NCI-H446 (cell line): ENCODE measurements around the gene PDE6C.

Source experiments
- DNase-seq, 2 experiments: peaks; one replicate each; lab custom pipeline; 2025; lab: John Stamatoyannopoulos, UW

PDE6C gene

GRCh38 chr10:93612311-93612710 lies at the start of gene PDE6C:
TSS of gene PDE6C (plus strand) at chr10:93612537. CDS start at chr10:93612726, 189 bp downstream.
- no peak for DNase-seq

GRCh38 chr10:93565446-93565845 lies 46.9 kb upstream of the PDE6C start:
- no peak for DNase-seq

GRCh38 chr10:93566435-93567276 lies 45.7 kb upstream of the PDE6C start, which contains the start of gene FFAR4:
TSS of gene FFAR4 (plus strand) at chr10:93566665. CDS start at chr10:93566721, 56 bp downstream.
- DNase-seq, result no peak

- no peak for DNase-seq
Observed at GRCh38 chr10:93567277-93568104, 44.8 kb upstream of the PDE6C start.

- no peak for DNase-seq
Observed at GRCh38 chr10:93568105-93568390, 44.3 kb upstream of the PDE6C start.

GRCh38 chr10:93570383-93570782 lies 42.0 kb upstream of the PDE6C start:
- DNase-seq, result no peak

GRCh38 chr10:93572606-93573005 lies 39.7 kb upstream of the PDE6C start:
- no peak for DNase-seq

GRCh38 chr10:93573051-93573909 lies 39.1 kb upstream of the PDE6C start:
- no peak for DNase-seq

- DNase-seq, result no peak
Observed at GRCh38 chr10:93573924-93574323, 38.4 kb upstream of the PDE6C start.

GRCh38 chr10:93576888-93577287 lies 35.4 kb upstream of the PDE6C start:
- DNase-seq, result no peak

- DNase-seq, result no peak
Observed at GRCh38 chr10:93577565-93577964, 34.8 kb upstream of the PDE6C start.

GRCh38 chr10:93579089-93579488 lies 33.2 kb upstream of the PDE6C start:
- no peak for DNase-seq

GRCh38 chr10:93579985-93580711 lies 32.2 kb upstream of the PDE6C start:
- DNase-seq, result no peak

- no peak for DNase-seq
Observed at GRCh38 chr10:93580828-93581227, 31.5 kb upstream of the PDE6C start.

GRCh38 chr10:93584445-93584844 lies 27.9 kb upstream of the PDE6C start:
- no peak for DNase-seq

- no peak for DNase-seq
Observed at GRCh38 chr10:93589648-93590562, 22.4 kb upstream of the PDE6C start.

- DNase-seq, result no peak
Observed at GRCh38 chr10:93590638-93591037, 21.7 kb upstream of the PDE6C start.

GRCh38 chr10:93591065-93591808 lies 21.1 kb upstream of the PDE6C start:
- no peak for DNase-seq

GRCh38 chr10:93593254-93593653 lies 19.1 kb upstream of the PDE6C start:
- no peak for DNase-seq

GRCh38 chr10:93593749-93594148 lies 18.6 kb upstream of the PDE6C start:
- no peak for DNase-seq
